GM23338 (cell line): ENCODE data around the gene ZPLD1. TPM values are rescaled to one million over a fixed set of nuclear protein-coding genes. Genes with fewer than 3 reads are reported as not detected.

Experiments used
- ATAC-seq: fragments of 200-7000 bp; cut with Tn5 transposase; 3 replicates; pipeline ENCODE4 v1.9.1; 2020
- DNase-seq: peaks from one replicate; pipeline ENCODE4 v3.0.0-alpha.2; 2015; ENCODE audit warnings: low spot score
- H2AFZ ChIP-seq: fragments of 200-600 bp; sonication (generic); 2 replicates; pipeline ENCODE4 v1.8.0; 2016; ENCODE audit warnings: antibody characterized with exemption, mild to moderate bottlenecking, moderate library complexity
- H3F3A ChIP-seq: fragments of 200-600 bp; sonication (generic); replicated peaks from 2 replicates; pipeline ENCODE4 v1.8.0; 2017; ENCODE audit warnings: antibody characterized with exemption, mixed run types, low read depth
- H3K27ac ChIP-seq: fragments of 200-600 bp; sonication (generic); 2 replicates; pipeline ENCODE4 v1.6.1; 2016; ENCODE audit warnings: low read depth
- H3K27me3 ChIP-seq: fragments of 200-600 bp; sonication (generic); 2 replicates; pipeline ENCODE4 v1.8.0; 2016; ENCODE audit warnings: mild to moderate bottlenecking, mixed run types, moderate library complexity; ENCODE audit not compliant: insufficient read depth
- H3K36me3 ChIP-seq: fragments of 200-600 bp; sonication (generic); 2 replicates; pipeline ENCODE4 v1.8.0; 2016; ENCODE audit warnings: mild to moderate bottlenecking; ENCODE audit not compliant: insufficient read depth
- H3K4me1 ChIP-seq: fragments of 200-600 bp; sonication (generic); 2 replicates; pipeline ENCODE4 v1.8.0; 2016; ENCODE audit warnings: mild to moderate bottlenecking, moderate library complexity; ENCODE audit not compliant: insufficient read depth
- H3K4me2 ChIP-seq: fragments of 200-600 bp; sonication (generic); 2 replicates; pipeline ENCODE4 v1.7.1; 2017; ENCODE audit warnings: mixed run types
- H3K4me3 ChIP-seq: fragments of 200-600 bp; sonication (generic); 2 replicates; pipeline ENCODE4 v1.6.1; 2016; ENCODE audit warnings: mixed run types
- H3K79me2 ChIP-seq: fragments of 200-600 bp; sonication (generic); replicated peaks from 2 replicates; pipeline ENCODE4 v1.8.0; 2017; ENCODE audit warnings: mild to moderate bottlenecking; ENCODE audit not compliant: insufficient read depth
- H3K9me2 ChIP-seq: fragments of 200-600 bp; sonication (generic); 2 replicates; pipeline ENCODE4 v1.8.0; 2017; ENCODE audit not compliant: insufficient read depth
- H4K20me1 ChIP-seq: fragments of 200-600 bp; sonication (generic); replicated peaks from 2 replicates; pipeline ENCODE4 v1.8.0; 2017; ENCODE audit warnings: mild to moderate bottlenecking; ENCODE audit not compliant: insufficient read depth
- H3K27ac Mint-ChIP-seq: 2 replicates; pipeline ENCODE4 v1.8.0; 2020; ENCODE audit warnings: inconsistent platforms, mild to moderate bottlenecking, moderate library complexity, mixed read lengths
- H3K27me3 Mint-ChIP-seq: 3 replicates; pipeline ENCODE4 v1.8.0; 2022; ENCODE audit warnings: low read depth, mild to moderate bottlenecking, moderate library complexity, mixed read lengths, inconsistent platforms; ENCODE audit not compliant: insufficient read depth, poor library complexity
- H3K36me3 Mint-ChIP-seq: 3 replicates; pipeline ENCODE4 v1.8.0; 2021; ENCODE audit warnings: low read depth, mild to moderate bottlenecking, inconsistent platforms, moderate library complexity, mixed read lengths
- H3K4me1 Mint-ChIP-seq: 3 replicates; pipeline ENCODE4 v1.8.0; 2020; ENCODE audit warnings: mild to moderate bottlenecking, inconsistent platforms, mixed read lengths
- H3K4me3 Mint-ChIP-seq: 3 replicates; pipeline ENCODE4 v1.8.0; 2021; ENCODE audit warnings: moderate library complexity, mild to moderate bottlenecking, inconsistent platforms, mixed read lengths
- H3K9me3 Mint-ChIP-seq: 3 replicates; pipeline ENCODE4 v1.8.0; 2020; ENCODE audit warnings: moderate library complexity, mild to moderate bottlenecking, inconsistent platforms, mixed read lengths
- CREB1 ChIP-seq: fragments of 250-450 bp; sonication (Bioruptor Pico); IDR thresholded peaks from 2 replicates; pipeline ENCODE4 v1.5.0; 2020; ENCODE audit warnings: low read depth, mild to moderate bottlenecking, moderate library complexity
- ETS1 ChIP-seq: IDR thresholded peaks from 2 replicates; pipeline ENCODE4 v1.6.1; 2016; ENCODE audit warnings: antibody characterized with exemption
- EZH2 ChIP-seq: fragments of 200-600 bp; sonication (generic); IDR thresholded peaks from one replicate; pipeline ENCODE4 v1.8.0; 2017; ENCODE audit warnings: antibody characterized with exemption, mild to moderate bottlenecking, low read depth; ENCODE audit not compliant: unreplicated experiment
- EZH2phosphoT487 ChIP-seq: fragments of 200-600 bp; sonication (generic); IDR thresholded peaks from one replicate; pipeline ENCODE4 v1.8.1; 2018; ENCODE audit warnings: antibody characterized with exemption; ENCODE audit not compliant: unreplicated experiment
- JUNB ChIP-seq: IDR thresholded peaks from one replicate; pipeline ENCODE4 v1.6.1; 2016; ENCODE audit warnings: antibody characterized with exemption; ENCODE audit not compliant: unreplicated experiment
- NANOG ChIP-seq: IDR thresholded peaks from 2 replicates; pipeline ENCODE4 v1.6.1; 2016; ENCODE audit warnings: antibody characterized with exemption, borderline replicate concordance
- POLR2AphosphoS5 ChIP-seq: IDR thresholded peaks from 2 replicates; pipeline ENCODE4 v1.6.1; 2016; ENCODE audit warnings: antibody characterized with exemption, low read depth
- STAT1 ChIP-seq: IDR thresholded peaks from one replicate; pipeline ENCODE4 v1.6.1; 2016; ENCODE audit warnings: antibody characterized with exemption; ENCODE audit not compliant: unreplicated experiment
- ZNF114 ChIP-seq: fragments of 250-450 bp; sonication (Bioruptor Pico); IDR thresholded peaks from 2 replicates; pipeline ENCODE4 v1.5.0; 2020; ENCODE audit warnings: mild to moderate bottlenecking, moderate library complexity
- ZNF331 ChIP-seq: fragments of 250-450 bp; sonication (Bioruptor Pico); IDR thresholded peaks from 2 replicates; pipeline ENCODE4 v1.5.0; 2020; ENCODE audit warnings: low read depth, mild to moderate bottlenecking, moderate library complexity
- polyA plus RNA-seq: library from polyadenylated mRNA; unstranded; fragments of >200 nt; fragmentation: Nextera tagmentation; extraction: Ambion mirVana; gene quantifications from 2 replicates; pipeline ENCODE4 v1.2.1, GENCODE V29; 2016
- total RNA-seq: library from RNA; depleted of rRNA; stranded (reverse); fragments of >200 nt; shearing (Covaris generic); gene quantifications from 2 replicates; pipeline ENCODE4 v1.2.3, GENCODE V29; 2014
- TF ChIP-seq, protein P1 (sequence below): fragments of 250-450 bp; sonication (Bioruptor Pico); IDR thresholded peaks from 2 replicates; pipeline ENCODE4 v1.5.0; 2020; ENCODE audit warnings: mild to moderate bottlenecking, moderate library complexity
- TF ChIP-seq, protein P2 (sequence below), 2 experiments: fragments of 200-600 bp in 1 of 2; sonication (generic) in 1 of 2; conservative IDR thresholded peaks; 2 replicates each; pipeline versions ENCODE4 v1.5.1 to v1.6.1; 2016 to 2017; ENCODE audit warnings: antibody characterized with exemption in 2 of 2, low read depth in 2 of 2, mild to moderate bottlenecking in 2 of 2, moderate library complexity in 1 of 2
- TF ChIP-seq, protein P3 (sequence below): IDR thresholded peaks from one replicate; pipeline ENCODE4 v1.6.1; 2018; ENCODE audit warnings: antibody characterized with exemption; ENCODE audit not compliant: unreplicated experiment

ZPLD1 gene
- total and polyA plus RNA-seq, 2 experiments from 2014 or later = not detected

DNA sequence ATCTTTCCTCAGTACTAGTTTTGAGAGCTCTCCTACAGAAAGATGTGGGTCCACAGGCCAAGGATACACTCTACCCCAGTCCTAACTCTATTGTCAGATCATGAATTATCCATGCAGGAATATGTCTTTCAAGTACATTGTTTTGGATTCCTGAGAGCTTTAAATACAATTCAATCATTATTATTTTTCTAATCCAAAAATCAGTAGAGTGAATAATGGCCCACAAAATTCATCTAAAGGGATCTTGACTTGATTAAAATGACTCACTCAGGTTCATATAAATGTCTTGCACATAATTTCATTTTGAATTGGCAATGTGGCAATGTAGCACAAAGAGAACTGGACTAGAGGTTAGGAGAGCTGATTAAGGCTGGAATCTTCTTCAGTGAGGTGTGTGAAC lies 93.9 kb downstream of the ZPLD1 start:
- no peaks in the 10 kb centered on the region for H3K27me3 Mint-ChIP-seq
- H3K4me3 Mint-ChIP-seq = no peak overlapping the region
- no peaks in the 10 kb centered on the region for H3K36me3 Mint-ChIP-seq
- no peak for ATAC-seq
- Histone ChIP-seq H3K9me2 (no peaks in the 10 kb centered on the region; the same call in 1 of the 2 replicates), H2AFZ (no peak overlapping the region), H3K27ac (no peak overlapping the region), H3K27me3 (no peaks in the 10 kb centered on the region), H3F3A (no peaks in the 10 kb centered on the region), H4K20me1 (no peaks in the 10 kb centered on the region), H3K4me1 (no peaks in the 10 kb centered on the region), H3K4me2 (no peak overlapping the region), H3K4me3 (no peak overlapping the region), H3K36me3 (no peaks in the 10 kb centered on the region), H3K79me2 (no peaks in the 10 kb centered on the region)
- no peak for DNase-seq
- no peak overlapping the region for H3K27ac Mint-ChIP-seq
- H3K4me1 Mint-ChIP-seq = peaks cover 2% of the 10 kb centered on the region; the same call in 1 of the 3 replicates
- no peaks in the 10 kb centered on the region for H3K9me3 Mint-ChIP-seq
- TF ChIP-seq, protein P1, sequence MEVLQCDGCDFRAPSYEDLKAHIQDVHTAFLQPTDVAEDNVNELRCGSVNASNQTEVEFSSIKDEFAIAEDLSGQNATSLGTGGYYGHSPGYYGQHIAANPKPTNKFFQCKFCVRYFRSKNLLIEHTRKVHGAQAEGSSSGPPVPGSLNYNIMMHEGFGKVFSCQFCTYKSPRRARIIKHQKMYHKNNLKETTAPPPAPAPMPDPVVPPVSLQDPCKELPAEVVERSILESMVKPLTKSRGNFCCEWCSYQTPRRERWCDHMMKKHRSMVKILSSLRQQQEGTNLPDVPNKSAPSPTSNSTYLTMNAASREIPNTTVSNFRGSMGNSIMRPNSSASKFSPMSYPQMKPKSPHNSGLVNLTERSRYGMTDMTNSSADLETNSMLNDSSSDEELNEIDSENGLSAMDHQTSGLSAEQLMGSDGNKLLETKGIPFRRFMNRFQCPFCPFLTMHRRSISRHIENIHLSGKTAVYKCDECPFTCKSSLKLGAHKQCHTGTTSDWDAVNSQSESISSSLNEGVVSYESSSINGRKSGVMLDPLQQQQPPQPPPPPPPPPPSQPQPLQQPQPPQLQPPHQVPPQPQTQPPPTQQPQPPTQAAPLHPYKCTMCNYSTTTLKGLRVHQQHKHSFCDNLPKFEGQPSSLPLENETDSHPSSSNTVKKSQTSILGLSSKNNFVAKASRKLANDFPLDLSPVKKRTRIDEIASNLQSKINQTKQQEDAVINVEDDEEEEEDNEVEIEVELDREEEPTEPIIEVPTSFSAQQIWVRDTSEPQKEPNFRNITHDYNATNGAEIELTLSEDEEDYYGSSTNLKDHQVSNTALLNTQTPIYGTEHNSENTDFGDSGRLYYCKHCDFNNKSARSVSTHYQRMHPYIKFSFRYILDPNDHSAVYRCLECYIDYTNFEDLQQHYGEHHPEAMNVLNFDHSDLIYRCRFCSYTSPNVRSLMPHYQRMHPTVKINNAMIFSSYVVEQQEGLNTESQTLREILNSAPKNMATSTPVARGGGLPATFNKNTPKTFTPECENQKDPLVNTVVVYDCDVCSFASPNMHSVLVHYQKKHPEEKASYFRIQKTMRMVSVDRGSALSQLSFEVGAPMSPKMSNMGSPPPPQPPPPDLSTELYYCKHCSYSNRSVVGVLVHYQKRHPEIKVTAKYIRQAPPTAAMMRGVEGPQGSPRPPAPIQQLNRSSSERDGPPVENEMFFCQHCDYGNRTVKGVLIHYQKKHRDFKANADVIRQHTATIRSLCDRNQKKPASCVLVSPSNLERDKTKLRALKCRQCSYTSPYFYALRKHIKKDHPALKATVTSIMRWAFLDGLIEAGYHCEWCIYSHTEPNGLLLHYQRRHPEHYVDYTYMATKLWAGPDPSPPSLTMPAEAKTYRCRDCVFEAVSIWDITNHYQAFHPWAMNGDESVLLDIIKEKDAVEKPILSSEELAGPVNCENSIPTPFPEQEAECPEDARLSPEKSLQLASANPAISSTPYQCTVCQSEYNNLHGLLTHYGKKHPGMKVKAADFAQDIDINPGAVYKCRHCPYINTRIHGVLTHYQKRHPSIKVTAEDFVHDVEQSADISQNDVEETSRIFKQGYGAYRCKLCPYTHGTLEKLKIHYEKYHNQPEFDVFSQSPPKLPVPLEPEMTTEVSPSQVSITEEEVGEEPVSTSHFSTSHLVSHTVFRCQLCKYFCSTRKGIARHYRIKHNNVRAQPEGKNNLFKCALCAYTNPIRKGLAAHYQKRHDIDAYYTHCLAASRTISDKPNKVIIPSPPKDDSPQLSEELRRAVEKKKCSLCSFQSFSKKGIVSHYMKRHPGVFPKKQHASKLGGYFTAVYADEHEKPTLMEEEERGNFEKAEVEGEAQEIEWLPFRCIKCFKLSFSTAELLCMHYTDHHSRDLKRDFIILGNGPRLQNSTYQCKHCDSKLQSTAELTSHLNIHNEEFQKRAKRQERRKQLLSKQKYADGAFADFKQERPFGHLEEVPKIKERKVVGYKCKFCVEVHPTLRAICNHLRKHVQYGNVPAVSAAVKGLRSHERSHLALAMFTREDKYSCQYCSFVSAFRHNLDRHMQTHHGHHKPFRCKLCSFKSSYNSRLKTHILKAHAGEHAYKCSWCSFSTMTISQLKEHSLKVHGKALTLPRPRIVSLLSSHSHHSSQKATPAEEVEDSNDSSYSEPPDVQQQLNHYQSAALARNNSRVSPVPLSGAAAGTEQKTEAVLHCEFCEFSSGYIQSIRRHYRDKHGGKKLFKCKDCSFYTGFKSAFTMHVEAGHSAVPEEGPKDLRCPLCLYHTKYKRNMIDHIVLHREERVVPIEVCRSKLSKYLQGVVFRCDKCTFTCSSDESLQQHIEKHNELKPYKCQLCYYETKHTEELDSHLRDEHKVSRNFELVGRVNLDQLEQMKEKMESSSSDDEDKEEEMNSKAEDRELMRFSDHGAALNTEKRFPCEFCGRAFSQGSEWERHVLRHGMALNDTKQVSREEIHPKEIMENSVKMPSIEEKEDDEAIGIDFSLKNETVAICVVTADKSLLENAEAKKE = no peak
- TF ChIP-seq ETS1 (no peak), NANOG (no peak), ZNF331 (CRISPR knock-in tag) (no peak), CREB1 (no peak), EZH2 (no peak), JUNB (no peak), ZNF114 (no peak), POLR2AphosphoS5 (no peak), EZH2phosphoT487 (no peak), STAT1 (no peak)
- TF ChIP-seq, protein P2, sequence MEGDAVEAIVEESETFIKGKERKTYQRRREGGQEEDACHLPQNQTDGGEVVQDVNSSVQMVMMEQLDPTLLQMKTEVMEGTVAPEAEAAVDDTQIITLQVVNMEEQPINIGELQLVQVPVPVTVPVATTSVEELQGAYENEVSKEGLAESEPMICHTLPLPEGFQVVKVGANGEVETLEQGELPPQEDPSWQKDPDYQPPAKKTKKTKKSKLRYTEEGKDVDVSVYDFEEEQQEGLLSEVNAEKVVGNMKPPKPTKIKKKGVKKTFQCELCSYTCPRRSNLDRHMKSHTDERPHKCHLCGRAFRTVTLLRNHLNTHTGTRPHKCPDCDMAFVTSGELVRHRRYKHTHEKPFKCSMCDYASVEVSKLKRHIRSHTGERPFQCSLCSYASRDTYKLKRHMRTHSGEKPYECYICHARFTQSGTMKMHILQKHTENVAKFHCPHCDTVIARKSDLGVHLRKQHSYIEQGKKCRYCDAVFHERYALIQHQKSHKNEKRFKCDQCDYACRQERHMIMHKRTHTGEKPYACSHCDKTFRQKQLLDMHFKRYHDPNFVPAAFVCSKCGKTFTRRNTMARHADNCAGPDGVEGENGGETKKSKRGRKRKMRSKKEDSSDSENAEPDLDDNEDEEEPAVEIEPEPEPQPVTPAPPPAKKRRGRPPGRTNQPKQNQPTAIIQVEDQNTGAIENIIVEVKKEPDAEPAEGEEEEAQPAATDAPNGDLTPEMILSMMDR (conservative IDR thresholded peaks at IDR 0.05; ENCODE audit: low read depth in 2 of 2) = no peak
- TF ChIP-seq, protein P3, sequence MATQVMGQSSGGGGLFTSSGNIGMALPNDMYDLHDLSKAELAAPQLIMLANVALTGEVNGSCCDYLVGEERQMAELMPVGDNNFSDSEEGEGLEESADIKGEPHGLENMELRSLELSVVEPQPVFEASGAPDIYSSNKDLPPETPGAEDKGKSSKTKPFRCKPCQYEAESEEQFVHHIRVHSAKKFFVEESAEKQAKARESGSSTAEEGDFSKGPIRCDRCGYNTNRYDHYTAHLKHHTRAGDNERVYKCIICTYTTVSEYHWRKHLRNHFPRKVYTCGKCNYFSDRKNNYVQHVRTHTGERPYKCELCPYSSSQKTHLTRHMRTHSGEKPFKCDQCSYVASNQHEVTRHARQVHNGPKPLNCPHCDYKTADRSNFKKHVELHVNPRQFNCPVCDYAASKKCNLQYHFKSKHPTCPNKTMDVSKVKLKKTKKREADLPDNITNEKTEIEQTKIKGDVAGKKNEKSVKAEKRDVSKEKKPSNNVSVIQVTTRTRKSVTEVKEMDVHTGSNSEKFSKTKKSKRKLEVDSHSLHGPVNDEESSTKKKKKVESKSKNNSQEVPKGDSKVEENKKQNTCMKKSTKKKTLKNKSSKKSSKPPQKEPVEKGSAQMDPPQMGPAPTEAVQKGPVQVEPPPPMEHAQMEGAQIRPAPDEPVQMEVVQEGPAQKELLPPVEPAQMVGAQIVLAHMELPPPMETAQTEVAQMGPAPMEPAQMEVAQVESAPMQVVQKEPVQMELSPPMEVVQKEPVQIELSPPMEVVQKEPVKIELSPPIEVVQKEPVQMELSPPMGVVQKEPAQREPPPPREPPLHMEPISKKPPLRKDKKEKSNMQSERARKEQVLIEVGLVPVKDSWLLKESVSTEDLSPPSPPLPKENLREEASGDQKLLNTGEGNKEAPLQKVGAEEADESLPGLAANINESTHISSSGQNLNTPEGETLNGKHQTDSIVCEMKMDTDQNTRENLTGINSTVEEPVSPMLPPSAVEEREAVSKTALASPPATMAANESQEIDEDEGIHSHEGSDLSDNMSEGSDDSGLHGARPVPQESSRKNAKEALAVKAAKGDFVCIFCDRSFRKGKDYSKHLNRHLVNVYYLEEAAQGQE = no peak
